Measurements from ENCODE around the gene SEMA3G. TPM values are rescaled to one million over a fixed set of nuclear protein-coding genes. Genes with fewer than 3 reads are reported as not detected.
A peak's percentile ranks its signal among the peaks of the same experiment; 100 is the strongest.

The SEMA3G gene
- total and polyA plus RNA-seq, 2 experiments from 2014 or later: 0.47 to 2.5 TPM

- TF ChIP-seq, protein P1, sequence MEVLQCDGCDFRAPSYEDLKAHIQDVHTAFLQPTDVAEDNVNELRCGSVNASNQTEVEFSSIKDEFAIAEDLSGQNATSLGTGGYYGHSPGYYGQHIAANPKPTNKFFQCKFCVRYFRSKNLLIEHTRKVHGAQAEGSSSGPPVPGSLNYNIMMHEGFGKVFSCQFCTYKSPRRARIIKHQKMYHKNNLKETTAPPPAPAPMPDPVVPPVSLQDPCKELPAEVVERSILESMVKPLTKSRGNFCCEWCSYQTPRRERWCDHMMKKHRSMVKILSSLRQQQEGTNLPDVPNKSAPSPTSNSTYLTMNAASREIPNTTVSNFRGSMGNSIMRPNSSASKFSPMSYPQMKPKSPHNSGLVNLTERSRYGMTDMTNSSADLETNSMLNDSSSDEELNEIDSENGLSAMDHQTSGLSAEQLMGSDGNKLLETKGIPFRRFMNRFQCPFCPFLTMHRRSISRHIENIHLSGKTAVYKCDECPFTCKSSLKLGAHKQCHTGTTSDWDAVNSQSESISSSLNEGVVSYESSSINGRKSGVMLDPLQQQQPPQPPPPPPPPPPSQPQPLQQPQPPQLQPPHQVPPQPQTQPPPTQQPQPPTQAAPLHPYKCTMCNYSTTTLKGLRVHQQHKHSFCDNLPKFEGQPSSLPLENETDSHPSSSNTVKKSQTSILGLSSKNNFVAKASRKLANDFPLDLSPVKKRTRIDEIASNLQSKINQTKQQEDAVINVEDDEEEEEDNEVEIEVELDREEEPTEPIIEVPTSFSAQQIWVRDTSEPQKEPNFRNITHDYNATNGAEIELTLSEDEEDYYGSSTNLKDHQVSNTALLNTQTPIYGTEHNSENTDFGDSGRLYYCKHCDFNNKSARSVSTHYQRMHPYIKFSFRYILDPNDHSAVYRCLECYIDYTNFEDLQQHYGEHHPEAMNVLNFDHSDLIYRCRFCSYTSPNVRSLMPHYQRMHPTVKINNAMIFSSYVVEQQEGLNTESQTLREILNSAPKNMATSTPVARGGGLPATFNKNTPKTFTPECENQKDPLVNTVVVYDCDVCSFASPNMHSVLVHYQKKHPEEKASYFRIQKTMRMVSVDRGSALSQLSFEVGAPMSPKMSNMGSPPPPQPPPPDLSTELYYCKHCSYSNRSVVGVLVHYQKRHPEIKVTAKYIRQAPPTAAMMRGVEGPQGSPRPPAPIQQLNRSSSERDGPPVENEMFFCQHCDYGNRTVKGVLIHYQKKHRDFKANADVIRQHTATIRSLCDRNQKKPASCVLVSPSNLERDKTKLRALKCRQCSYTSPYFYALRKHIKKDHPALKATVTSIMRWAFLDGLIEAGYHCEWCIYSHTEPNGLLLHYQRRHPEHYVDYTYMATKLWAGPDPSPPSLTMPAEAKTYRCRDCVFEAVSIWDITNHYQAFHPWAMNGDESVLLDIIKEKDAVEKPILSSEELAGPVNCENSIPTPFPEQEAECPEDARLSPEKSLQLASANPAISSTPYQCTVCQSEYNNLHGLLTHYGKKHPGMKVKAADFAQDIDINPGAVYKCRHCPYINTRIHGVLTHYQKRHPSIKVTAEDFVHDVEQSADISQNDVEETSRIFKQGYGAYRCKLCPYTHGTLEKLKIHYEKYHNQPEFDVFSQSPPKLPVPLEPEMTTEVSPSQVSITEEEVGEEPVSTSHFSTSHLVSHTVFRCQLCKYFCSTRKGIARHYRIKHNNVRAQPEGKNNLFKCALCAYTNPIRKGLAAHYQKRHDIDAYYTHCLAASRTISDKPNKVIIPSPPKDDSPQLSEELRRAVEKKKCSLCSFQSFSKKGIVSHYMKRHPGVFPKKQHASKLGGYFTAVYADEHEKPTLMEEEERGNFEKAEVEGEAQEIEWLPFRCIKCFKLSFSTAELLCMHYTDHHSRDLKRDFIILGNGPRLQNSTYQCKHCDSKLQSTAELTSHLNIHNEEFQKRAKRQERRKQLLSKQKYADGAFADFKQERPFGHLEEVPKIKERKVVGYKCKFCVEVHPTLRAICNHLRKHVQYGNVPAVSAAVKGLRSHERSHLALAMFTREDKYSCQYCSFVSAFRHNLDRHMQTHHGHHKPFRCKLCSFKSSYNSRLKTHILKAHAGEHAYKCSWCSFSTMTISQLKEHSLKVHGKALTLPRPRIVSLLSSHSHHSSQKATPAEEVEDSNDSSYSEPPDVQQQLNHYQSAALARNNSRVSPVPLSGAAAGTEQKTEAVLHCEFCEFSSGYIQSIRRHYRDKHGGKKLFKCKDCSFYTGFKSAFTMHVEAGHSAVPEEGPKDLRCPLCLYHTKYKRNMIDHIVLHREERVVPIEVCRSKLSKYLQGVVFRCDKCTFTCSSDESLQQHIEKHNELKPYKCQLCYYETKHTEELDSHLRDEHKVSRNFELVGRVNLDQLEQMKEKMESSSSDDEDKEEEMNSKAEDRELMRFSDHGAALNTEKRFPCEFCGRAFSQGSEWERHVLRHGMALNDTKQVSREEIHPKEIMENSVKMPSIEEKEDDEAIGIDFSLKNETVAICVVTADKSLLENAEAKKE (CRISPR knock-in tag; IDR thresholded peaks at IDR 0.05): no peak
- TF ChIP-seq NANOG (IDR thresholded peaks at IDR 0.05; ENCODE audit: borderline replicate concordance) (no peak), EZH2phosphoT487 (IDR thresholded peaks at IDR 0.05; ENCODE audit: unreplicated experiment) (no peak), ZNF331 (CRISPR knock-in tag; IDR thresholded peaks at IDR 0.05; ENCODE audit: low read depth) (no peak)
Measured at GRCh38 chr3:52437326-52438103, 7.4 kb downstream of the SEMA3G start (continued).

DNA sequence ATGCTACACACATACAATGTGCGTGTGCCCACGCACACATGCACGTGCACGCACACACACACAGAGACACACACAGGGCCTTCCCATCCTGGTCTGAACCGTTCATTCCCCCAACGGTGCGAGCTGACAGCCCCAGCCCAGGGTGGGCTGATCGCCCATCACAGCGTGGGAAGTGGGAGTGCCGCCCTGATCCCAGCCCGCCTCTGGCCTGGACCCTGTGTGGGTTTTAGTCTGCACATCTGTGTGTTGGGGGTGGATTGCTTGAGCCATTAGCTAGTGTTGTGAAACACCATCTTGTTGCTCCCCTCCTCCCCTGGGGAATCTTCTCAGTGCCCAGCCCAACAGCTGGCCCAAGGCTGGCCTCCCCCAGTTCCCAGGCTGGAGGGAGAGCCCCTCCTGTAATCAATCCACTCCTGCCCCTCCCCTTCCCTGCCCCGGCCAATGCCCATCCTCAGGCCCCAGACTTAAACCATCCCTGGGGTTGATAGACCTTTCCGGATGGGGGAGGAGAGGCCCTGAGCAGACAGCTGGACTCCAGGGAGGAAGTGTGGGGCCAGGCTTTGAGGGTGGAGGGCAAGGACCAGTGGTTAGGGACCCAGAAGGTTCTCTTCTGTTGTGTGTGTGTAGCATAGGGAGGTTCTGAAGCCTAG lies 8.3 kb downstream of the SEMA3G start:
- peak; percentile 18; the same call in 2 of the 3 replicates for ATAC-seq
- no peak overlapping the region for H3K27ac Mint-ChIP-seq
- TF ChIP-seq, protein P2, sequence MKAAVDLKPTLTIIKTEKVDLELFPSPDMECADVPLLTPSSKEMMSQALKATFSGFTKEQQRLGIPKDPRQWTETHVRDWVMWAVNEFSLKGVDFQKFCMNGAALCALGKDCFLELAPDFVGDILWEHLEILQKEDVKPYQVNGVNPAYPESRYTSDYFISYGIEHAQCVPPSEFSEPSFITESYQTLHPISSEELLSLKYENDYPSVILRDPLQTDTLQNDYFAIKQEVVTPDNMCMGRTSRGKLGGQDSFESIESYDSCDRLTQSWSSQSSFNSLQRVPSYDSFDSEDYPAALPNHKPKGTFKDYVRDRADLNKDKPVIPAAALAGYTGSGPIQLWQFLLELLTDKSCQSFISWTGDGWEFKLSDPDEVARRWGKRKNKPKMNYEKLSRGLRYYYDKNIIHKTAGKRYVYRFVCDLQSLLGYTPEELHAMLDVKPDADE (IDR thresholded peaks at IDR 0.05): no peak
- no peak for TF ChIP-seq EZH2phosphoT487 (IDR thresholded peaks at IDR 0.05; ENCODE audit: unreplicated experiment)
- no peak for TF ChIP-seq EZH2 (IDR thresholded peaks at IDR 0.05; ENCODE audit: low read depth, unreplicated experiment)
- TF ChIP-seq JUNB (IDR thresholded peaks at IDR 0.05; ENCODE audit: unreplicated experiment): no peak
- no peak for TF ChIP-seq POLR2AphosphoS5 (IDR thresholded peaks at IDR 0.05; ENCODE audit: low read depth)
- TF ChIP-seq CREB1 (CRISPR knock-in tag; IDR thresholded peaks at IDR 0.05; ENCODE audit: low read depth): no peak
- TF ChIP-seq, protein P3, sequence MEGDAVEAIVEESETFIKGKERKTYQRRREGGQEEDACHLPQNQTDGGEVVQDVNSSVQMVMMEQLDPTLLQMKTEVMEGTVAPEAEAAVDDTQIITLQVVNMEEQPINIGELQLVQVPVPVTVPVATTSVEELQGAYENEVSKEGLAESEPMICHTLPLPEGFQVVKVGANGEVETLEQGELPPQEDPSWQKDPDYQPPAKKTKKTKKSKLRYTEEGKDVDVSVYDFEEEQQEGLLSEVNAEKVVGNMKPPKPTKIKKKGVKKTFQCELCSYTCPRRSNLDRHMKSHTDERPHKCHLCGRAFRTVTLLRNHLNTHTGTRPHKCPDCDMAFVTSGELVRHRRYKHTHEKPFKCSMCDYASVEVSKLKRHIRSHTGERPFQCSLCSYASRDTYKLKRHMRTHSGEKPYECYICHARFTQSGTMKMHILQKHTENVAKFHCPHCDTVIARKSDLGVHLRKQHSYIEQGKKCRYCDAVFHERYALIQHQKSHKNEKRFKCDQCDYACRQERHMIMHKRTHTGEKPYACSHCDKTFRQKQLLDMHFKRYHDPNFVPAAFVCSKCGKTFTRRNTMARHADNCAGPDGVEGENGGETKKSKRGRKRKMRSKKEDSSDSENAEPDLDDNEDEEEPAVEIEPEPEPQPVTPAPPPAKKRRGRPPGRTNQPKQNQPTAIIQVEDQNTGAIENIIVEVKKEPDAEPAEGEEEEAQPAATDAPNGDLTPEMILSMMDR (conservative IDR thresholded peaks at IDR 0.05; ENCODE audit: low read depth in 2 of 2): no peak
- TF ChIP-seq NANOG (IDR thresholded peaks at IDR 0.05; ENCODE audit: borderline replicate concordance): no peak
- no peak for TF ChIP-seq ZNF331 (CRISPR knock-in tag; IDR thresholded peaks at IDR 0.05; ENCODE audit: low read depth)

More for the DNA sequence above, 8.3 kb downstream of the SEMA3G start:
- Histone ChIP-seq H3K27ac (ENCODE audit: low read depth) (no peak overlapping the region), H3K79me2 (replicated peaks; ENCODE audit: insufficient read depth) (no peaks in the 10 kb centered on the region), H3K27me3 (ENCODE audit: insufficient read depth) (no peaks in the 10 kb centered on the region), H3K4me1 (ENCODE audit: insufficient read depth) (no peaks in the 10 kb centered on the region), H2AFZ (no peak overlapping the region), H3K4me3 (no peak overlapping the region), H3K9me2 (ENCODE audit: insufficient read depth) (no peaks in the 10 kb centered on the region), H4K20me1 (replicated peaks; ENCODE audit: insufficient read depth) (no peaks in the 10 kb centered on the region), H3K4me2 (no peak overlapping the region), H3K36me3 (ENCODE audit: insufficient read depth) (no peaks in the 10 kb centered on the region), H3F3A (replicated peaks; ENCODE audit: low read depth) (no peaks in the 10 kb centered on the region)
- no peaks in the 10 kb centered on the region; the same call in 2 of the 3 replicates for H3K36me3 Mint-ChIP-seq (ENCODE audit: low read depth)
- H3K27me3 Mint-ChIP-seq (ENCODE audit: insufficient read depth, low read depth, poor library complexity): peaks cover 10% of the 10 kb centered on the region
- DNase-seq (ENCODE audit: low spot score): no peak
- no peaks in the 10 kb centered on the region for H3K9me3 Mint-ChIP-seq
- H3K4me1 Mint-ChIP-seq: peaks cover 11% of the 10 kb centered on the region
- H3K4me3 Mint-ChIP-seq: no peak overlapping the region

Data from GM23338 (cell line).